ENCODE data around the gene FAM174B. TPM values are rescaled to one million over a fixed set of nuclear protein-coding genes. Genes with fewer than 3 reads are reported as not detected.

FAM174B gene
- total RNA-seq, 2 donors from 2014 or later: 6.2 to 7.1 TPM

DNA sequence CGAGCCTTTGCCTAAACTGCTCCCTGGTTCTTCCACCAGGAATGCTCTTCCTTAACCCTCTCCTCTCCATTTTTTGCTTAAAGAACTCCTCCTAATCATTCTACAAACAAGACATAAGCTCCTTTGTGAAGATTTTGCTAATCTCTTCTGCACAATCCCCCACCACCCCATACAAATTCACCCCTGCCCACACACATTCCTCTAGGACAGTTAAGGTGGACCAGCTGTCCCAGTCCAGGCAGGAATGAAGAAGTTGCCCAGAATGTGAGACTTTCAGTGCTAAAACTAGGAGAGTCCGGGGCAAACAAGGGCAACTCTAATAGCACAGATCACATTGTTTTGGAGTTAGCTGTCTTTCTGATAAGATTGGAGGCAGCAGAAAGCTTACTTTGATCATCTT lies 13.9 kb upstream of the FAM174B start:
- Histone ChIP-seq H3K9me3 (no peaks in the 10 kb centered on the region), H3K4me1 (peaks cover 0 to 39% of the 10 kb centered on the region in 2 donors), H3K36me3 (no peaks in the 10 kb centered on the region), H3K27me3 (no peaks in the 10 kb centered on the region), H3K4me3 (no peak overlapping the region), H3K27ac (no peak overlapping the region)
- DNase-seq (ENCODE audit: low spot score): no peak
- TF ChIP-seq, protein P1, sequence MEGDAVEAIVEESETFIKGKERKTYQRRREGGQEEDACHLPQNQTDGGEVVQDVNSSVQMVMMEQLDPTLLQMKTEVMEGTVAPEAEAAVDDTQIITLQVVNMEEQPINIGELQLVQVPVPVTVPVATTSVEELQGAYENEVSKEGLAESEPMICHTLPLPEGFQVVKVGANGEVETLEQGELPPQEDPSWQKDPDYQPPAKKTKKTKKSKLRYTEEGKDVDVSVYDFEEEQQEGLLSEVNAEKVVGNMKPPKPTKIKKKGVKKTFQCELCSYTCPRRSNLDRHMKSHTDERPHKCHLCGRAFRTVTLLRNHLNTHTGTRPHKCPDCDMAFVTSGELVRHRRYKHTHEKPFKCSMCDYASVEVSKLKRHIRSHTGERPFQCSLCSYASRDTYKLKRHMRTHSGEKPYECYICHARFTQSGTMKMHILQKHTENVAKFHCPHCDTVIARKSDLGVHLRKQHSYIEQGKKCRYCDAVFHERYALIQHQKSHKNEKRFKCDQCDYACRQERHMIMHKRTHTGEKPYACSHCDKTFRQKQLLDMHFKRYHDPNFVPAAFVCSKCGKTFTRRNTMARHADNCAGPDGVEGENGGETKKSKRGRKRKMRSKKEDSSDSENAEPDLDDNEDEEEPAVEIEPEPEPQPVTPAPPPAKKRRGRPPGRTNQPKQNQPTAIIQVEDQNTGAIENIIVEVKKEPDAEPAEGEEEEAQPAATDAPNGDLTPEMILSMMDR (IDR thresholded peaks at IDR 0.05): no peak

DNA sequence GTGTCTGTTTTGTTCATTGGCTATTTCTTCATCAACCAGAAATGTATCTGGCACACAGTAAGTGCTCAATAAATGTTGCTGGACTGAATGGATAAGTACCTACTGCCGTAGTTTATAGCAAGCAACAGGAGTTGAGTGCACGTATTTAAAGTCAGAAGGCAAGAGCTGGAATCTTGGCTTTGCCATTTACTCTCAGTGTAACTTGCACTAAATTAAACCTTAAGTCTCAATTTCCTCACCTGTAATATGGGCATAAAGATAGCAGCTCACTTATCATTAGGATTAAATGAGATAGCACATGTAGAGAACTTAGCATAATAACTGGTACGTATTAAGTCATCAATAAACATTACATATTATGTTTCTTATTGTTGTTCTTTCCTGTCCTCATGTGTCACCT lies 13.0 kb upstream of the FAM174B start:
- no peak overlapping the region for H3K4me3 ChIP-seq
- no peaks in the 10 kb centered on the region for H3K9me3 ChIP-seq
- H3K27ac ChIP-seq: no peak overlapping the region
- H3K36me3 ChIP-seq: no peaks in the 10 kb centered on the region
- no peak for DNase-seq (ENCODE audit: low spot score)
- H3K27me3 ChIP-seq: no peaks in the 10 kb centered on the region
- peaks cover 0 to 40% of the 10 kb centered on the region in 2 donors for H3K4me1 ChIP-seq
- TF ChIP-seq, protein P1 (IDR thresholded peaks at IDR 0.05): no peak

DNA sequence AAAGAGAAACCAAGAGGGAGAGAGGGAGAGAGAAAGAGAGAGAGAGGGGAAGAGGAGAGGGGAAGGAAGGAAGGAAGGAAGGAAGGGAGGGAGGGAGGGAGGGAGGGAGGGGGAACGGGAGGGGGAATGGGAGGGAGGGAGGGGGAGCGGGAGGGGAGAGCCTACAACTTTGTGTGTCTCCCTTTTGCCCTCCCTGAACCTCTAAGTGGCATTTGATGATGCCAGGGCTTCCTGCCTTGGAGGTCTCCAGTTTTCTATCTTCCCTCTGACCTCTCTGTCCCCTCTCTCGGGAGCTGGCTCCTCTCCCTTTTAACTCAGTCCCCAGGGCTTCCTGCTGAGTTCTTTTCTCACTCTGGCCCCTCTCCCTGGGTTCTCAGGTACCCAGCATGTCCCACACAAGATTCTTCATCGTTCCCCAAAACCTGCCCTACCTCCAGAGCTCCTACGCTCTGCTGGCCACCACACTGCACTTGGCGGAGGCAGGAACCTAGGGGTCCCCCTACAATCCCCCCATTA lies 12.5 kb upstream of the FAM174B start:
- peaks cover 0 to 40% of the 10 kb centered on the region in 2 donors for H3K4me1 ChIP-seq
- peak overlapping the region in 1 of 2 donors; percentile 57 for H3K27ac ChIP-seq
- TF ChIP-seq, protein P1 (IDR thresholded peaks at IDR 0.05): no peak
- no peak for DNase-seq (ENCODE audit: low spot score)
- H3K9me3 ChIP-seq: no peaks in the 10 kb centered on the region
- H3K27me3 ChIP-seq: no peaks in the 10 kb centered on the region
- H3K4me3 ChIP-seq: peak overlapping the region in 1 of 2 donors; percentile 18
- no peaks in the 10 kb centered on the region for H3K36me3 ChIP-seq

DNA sequence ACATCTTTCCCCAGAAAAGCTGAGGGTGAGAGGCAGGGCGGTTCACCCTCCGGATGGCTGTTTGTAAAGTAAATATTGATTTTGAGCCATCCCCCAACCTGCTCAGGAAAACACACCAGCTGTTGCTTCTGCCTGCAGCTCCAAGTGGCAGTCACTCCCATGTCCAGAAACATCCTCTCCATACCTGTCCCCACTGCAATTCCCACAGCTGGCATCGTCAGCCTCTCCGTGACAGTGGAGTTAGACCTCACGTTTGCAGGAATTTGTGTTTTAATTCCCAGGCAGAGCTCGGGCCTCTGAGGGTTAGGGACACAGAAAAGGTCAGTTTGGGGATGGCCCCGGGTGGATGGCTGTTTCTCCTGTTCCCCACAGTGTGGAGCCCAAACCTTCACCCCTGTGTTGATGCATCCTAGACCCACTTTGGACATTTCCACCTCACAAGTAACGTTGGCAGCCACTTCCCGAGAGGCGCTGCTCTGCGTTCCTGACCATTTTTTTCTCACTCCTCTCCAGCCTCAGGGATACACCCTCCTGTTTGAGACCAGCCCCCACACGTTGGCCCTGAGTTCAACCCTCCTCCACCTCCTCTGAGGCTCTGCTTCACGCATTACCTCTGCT lies 11.8 kb upstream of the FAM174B start:
- Histone ChIP-seq H3K27ac (peak overlapping the region; percentile 36 to 57), H3K36me3 (no peaks in the 10 kb centered on the region), H3K27me3 (no peaks in the 10 kb centered on the region), H3K4me1 (peaks cover 0 to 40% of the 10 kb centered on the region in 2 donors), H3K4me3 (peak overlapping the region in 1 of 2 donors; percentile 18), H3K9me3 (no peaks in the 10 kb centered on the region)
- no peak for DNase-seq (ENCODE audit: low spot score)
- TF ChIP-seq, protein P1 (IDR thresholded peaks at IDR 0.05): no peak

DNA sequence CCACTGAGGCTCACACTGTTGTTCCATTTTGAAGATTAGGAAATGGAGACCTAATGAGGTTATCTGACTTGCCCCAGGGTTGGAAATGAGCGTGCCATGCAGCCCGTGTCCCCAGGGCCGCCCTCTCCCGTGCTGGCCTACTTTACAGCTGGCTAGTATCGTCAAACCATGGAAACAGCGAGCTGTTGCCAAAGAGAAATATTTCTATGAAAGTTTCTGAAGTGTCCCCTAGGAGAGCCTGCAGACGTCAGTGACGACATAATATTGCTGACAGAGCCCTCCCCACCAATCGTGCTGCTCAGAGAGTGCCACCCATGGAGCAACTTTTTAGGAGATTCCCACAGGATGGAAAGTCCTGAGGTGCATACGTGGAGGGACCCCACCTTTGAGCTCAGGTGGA lies 11.2 kb upstream of the FAM174B start:
- DNase-seq (ENCODE audit: low spot score): peak; percentile 70
- TF ChIP-seq, protein P1 (IDR thresholded peaks at IDR 0.05): no peak
- peaks cover 0 to 40% of the 10 kb centered on the region in 2 donors for H3K4me1 ChIP-seq
- no peaks in the 10 kb centered on the region for H3K27me3 ChIP-seq
- no peak overlapping the region for H3K4me3 ChIP-seq
- peak overlapping the region; percentile 36 to 57 for H3K27ac ChIP-seq
- no peaks in the 10 kb centered on the region for H3K36me3 ChIP-seq
- H3K9me3 ChIP-seq: no peaks in the 10 kb centered on the region
